Cardiac ventricle fibroblast (primary cell): ENCODE measurements around the gene KRT3. TPM values are rescaled to one million over a fixed set of nuclear protein-coding genes. Genes with fewer than 3 reads are reported as not detected.

ENCODE experiments used
- total RNA-seq: library from RNA; depleted of rRNA; stranded (reverse); fragments of >200 nt; gene quantifications from 2 replicates; pipeline ENCODE4 v1.2.3, GENCODE V29; 2015

Gene KRT3
- total RNA-seq: not detected in 2 replicates

DNA sequence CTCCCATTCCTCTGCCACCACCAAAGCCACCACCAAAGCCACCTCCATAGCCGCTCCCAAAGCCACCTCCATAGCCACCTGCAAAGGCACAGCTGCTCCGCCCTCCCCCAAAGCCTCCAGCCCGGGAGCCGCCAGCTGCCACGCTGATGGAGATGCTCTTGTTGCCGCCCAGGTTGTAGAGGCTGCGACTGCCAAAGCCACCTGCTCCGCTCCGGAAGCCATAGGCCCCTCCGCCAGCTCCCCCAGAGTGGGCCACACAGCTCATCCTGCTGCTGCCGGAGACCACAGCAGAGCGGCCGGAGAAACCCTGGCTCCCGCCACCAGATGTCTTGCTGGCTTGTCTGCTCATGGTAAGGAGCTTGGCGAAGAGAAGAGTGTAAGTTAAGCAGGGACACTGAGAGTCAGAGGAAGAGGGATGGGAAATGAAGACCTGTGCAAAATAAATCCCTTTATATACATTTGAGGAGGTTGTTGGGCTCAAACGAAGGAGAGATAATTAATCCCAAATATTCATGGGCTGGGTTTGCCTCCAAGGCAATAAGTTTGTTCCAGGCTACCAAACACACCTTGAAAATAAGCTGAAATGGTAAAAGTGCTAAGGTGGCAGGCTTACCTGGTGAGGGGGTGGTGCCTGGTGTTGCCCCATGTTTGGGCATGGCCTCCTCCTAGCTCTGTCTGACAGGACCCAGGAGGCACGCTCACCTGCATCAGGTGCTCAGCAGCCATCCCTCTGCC lies at the start of gene KRT3:
TSS of gene KRT3 (minus strand) at position 424 of the 735 bp plus-strand sequence. CDS start at position 349, 75 bp downstream.

DNA sequence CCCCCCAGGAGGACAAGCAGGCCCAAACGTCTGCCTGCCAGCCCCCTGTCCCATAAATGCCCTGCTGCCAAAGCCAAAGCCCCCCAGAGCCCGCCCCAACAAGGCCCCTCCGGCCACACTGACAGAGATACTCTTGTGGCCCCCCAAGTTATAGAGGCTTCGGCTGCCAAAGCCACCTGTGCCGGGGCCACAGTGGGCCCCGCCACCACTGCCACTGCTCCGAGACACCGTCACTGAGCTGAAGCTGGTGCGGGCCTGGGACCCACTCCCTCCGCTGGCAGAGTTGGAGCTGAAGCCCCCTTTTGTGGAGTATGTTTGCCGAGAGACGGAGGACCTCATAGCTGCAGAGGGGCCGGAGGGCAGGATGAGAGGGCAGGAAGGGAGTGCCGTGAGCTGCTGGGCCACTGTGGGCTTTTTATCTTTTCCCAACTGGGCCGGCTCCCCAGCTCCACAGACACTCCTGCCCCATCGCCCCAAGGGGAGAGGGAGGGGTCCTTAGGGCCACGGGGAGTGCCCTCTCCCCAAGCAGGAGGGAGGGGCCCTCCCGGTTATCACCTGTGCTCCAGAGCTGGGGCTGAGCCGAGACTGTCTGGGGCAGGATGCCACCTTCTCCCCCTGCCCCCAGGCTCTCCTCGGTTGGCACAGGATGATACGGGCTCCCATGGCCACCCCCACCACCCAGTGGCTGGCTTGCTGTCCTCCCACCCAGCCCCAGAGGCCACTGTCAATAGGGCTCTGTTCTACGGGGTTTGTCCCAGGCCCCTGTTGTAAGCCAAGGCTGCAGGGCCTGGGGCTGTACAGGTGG lies 38.2 kb upstream of the KRT3 start, which contains the start of gene KRT79:
TSS of gene KRT79 (minus strand) at position 390 of the 805 bp plus-strand sequence. CDS start at position 339, 51 bp downstream.

DNA sequence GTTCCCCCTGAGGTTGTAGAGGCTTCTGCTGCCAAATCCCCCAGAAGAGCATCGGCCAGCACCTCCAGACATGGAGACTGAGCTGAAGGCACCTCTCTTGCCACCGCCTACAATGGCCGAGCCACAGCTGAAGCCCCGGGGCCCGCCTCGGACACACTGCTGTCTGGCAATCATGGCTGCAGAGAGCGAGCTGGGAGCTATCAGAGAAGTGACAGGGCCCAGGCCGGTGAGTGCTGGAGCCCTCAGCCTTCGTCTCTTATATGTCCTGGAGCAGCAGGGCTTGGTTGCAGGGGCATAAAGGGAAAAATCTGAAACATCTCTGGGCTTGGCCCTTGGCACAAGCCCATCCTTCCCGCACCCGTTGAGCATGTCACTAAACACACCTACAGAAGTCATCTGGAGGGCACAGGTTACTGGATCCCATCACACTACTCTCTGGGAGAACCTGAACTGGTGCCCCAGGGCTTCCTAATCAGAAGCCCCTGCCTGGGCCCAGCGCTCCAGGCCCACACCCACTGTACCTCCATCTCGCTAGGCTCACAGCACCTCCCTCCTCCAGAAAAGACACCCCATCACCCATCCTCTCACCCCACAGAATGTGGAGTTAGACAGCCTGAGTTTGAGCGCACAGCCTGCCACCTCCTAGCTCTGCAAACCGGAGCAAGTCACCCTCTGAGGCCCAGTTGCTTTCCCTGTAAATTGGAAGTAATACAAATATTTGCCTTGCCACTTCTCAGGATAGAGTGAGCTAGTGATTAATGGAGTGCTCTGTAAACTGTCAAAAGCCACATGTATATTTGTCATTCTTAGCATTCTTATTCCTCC lies 18.2 kb upstream of the KRT3 start, which contains the start of gene KRT4:
TSS of gene KRT4 (minus strand) at position 232 of the 825 bp plus-strand sequence. CDS start at position 174, 58 bp downstream.

DNA sequence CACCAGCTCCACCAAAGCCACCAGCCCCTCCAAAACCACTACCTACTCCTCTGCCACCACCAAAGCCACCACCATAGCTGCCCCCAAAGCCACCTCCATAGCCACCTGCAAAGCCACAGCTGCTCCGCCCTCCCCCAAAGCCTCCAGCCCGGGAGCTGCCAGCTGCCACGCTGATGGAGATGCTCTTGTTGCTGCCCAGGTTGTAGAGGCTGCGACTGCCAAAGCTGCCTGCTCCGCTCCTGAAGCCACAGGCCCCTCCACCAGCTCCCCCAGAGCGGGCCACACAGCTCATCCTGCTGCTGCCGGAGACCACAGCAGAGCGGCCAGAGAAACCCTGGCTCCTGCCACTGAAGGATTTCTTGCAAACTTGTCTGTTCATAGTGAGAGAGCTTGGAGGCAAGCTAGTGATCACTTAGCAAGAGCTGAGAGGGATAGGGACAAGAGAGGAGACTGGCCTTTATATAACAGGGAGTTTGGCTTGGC lies 19.0 kb downstream of the KRT3 start, which contains the start of gene KRT76:
TSS of gene KRT76 (minus strand) at position 433 of the 483 bp plus-strand sequence. CDS start at position 379, 54 bp downstream.

Other genes with a start within 250 kb of the KRT3 start
- not detected in 2 replicates for gene KRT71, start 243.0 kb downstream of the KRT3 start, total RNA-seq
- gene KRT74, start 222.3 kb downstream of the KRT3 start, total RNA-seq: not detected in 2 replicates
- gene KRT72, start 194.7 kb downstream of the KRT3 start, total RNA-seq: not detected in 2 replicates
- not detected in 2 replicates for gene KRT73, start 177.6 kb downstream of the KRT3 start, total RNA-seq
- gene KRT2, start 143.9 kb downstream of the KRT3 start, total RNA-seq: not detected in 2 replicates
- gene KRT1, start 115.7 kb downstream of the KRT3 start, total RNA-seq: not detected in 2 replicates
- not detected in 2 replicates for gene KRT77, start 92.6 kb downstream of the KRT3 start, total RNA-seq
- not detected in 2 replicates for gene KRT76, start 18.8 kb downstream of the KRT3 start, total RNA-seq
- not detected in 2 replicates for gene KRT4, start 18.0 kb upstream of the KRT3 start, total RNA-seq
- gene KRT79, start 38.2 kb upstream of the KRT3 start, total RNA-seq: not detected in 2 replicates
- gene KRT78, start 52.9 kb upstream of the KRT3 start, total RNA-seq: not detected in 2 replicates
- gene KRT8, start 109.0 kb upstream of the KRT3 start, total RNA-seq: 9.6 and 10.3 TPM in 2 replicates
- 34.2 and 38.4 TPM in 2 replicates for gene KRT18, start 153.0 kb upstream of the KRT3 start, total RNA-seq
- gene EIF4B, start 210.3 kb upstream of the KRT3 start, total RNA-seq: 513 and 617 TPM in 2 replicates